ENCODE data around the gene BIN1. TPM values are rescaled to one million over a fixed set of nuclear protein-coding genes. Genes with fewer than 3 reads are reported as not detected.
A peak's percentile ranks its signal among the peaks of the same experiment; 100 is the strongest.

Gene BIN1, protein sequence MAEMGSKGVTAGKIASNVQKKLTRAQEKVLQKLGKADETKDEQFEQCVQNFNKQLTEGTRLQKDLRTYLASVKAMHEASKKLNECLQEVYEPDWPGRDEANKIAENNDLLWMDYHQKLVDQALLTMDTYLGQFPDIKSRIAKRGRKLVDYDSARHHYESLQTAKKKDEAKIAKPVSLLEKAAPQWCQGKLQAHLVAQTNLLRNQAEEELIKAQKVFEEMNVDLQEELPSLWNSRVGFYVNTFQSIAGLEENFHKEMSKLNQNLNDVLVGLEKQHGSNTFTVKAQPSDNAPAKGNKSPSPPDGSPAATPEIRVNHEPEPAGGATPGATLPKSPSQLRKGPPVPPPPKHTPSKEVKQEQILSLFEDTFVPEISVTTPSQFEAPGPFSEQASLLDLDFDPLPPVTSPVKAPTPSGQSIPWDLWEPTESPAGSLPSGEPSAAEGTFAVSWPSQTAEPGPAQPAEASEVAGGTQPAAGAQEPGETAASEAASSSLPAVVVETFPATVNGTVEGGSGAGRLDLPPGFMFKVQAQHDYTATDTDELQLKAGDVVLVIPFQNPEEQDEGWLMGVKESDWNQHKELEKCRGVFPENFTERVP
- 10 to 100 TPM; 13.3 to 21.3 (median 15.4) TPM for total RNA-seq
- 10 to 100 TPM; 15.6 to 19.6 TPM for polyA plus RNA-seq

DNA sequence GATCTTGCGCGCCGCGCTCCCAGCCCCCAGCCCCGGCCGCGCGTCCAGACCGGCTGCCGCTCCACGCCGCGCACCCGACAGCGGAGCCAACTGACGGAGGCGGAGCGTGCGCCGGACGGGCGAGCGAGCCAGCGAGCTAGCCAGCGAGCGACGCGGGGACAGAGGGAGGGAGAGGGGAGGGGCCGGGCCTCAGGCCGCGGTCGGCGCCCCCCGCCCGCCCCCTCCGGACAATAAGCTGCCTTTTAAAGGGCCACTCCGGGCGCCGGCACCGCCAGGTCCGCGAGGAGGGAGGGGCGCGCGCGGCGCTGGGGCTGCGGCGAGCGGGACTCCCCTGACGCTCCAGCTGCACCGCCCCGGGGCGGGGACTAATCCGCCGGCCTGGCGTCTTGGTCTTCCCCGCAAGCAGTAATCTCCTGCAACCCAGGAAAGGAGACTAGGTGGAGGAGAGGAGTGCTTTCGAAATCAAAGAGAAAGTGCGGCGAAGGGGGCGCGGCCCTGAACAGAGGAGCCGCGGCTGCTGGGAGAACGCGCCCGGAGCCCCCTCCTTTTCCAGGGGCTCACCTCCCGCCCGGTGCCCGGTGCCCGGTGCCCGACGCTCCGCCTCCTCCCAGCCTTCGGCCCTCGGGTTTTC, at the start of gene BIN1:
Gene BIN1, minus strand, starts transcription at position 164 of the 631 bp plus-strand sequence. CDS start 211 bp downstream, outside the sequence.
- Histone ChIP-seq H3K4me3 (peak within 1 kb of the TSS; percentile 61 to 88 (median 71)), H3K4me1 (peaks cover 0 to 4% (median 0%) of the 10 kb centered on the region in 3 donors), H3K36me3 (no peaks in the 10 kb centered on the region), H3K9me3 (no peaks in the 10 kb centered on the region), H3K27ac (peak within 1 kb of the TSS; percentile 44 to 84 (median 62)), H3K27me3 (no peaks in the 10 kb centered on the region)
- TF ChIP-seq, protein P1, sequence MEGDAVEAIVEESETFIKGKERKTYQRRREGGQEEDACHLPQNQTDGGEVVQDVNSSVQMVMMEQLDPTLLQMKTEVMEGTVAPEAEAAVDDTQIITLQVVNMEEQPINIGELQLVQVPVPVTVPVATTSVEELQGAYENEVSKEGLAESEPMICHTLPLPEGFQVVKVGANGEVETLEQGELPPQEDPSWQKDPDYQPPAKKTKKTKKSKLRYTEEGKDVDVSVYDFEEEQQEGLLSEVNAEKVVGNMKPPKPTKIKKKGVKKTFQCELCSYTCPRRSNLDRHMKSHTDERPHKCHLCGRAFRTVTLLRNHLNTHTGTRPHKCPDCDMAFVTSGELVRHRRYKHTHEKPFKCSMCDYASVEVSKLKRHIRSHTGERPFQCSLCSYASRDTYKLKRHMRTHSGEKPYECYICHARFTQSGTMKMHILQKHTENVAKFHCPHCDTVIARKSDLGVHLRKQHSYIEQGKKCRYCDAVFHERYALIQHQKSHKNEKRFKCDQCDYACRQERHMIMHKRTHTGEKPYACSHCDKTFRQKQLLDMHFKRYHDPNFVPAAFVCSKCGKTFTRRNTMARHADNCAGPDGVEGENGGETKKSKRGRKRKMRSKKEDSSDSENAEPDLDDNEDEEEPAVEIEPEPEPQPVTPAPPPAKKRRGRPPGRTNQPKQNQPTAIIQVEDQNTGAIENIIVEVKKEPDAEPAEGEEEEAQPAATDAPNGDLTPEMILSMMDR (IDR thresholded peaks at IDR 0.05): no peak
- intact Hi-C loops (cut with DNase I): no loop called here
- WGBS, 2 donors: 0 to 1% methylated on average over 62 to 76 of the region's 77 CpGs
- FAIRE-seq: no peak
- DNase-seq: peak; percentile 86 to 92 (median 90)
- ATAC-seq: peak; percentile 86 to 89 (median 88)

DNA sequence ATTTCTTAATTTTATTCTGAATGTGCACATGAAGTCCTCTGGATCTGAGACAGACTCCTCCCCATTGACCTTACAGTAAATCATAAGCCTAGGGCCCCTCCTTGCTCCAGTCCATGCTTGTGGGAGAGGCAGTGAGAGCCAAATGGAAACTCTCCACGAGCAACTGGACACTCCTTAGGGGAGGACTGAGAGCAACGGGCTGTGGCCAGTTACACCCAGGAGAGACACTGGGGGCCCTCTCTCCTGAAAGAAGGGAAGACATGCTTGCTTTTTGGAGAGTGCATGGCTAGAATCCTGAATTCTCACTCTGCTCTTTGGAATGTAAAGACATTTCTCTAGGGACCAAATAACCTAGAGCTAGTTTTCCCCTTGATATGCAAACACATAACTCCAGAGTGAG, 49.0 kb upstream of the BIN1 start:
- no peaks in the 10 kb centered on the region for H3K36me3 ChIP-seq
- no peak overlapping the region for H3K4me3 ChIP-seq
- H3K27me3 ChIP-seq: no peaks in the 10 kb centered on the region
- ATAC-seq: peak in 3 of 4 donors; percentile 66 to 74 (median 71)
- FAIRE-seq: no peak
- WGBS, 2 donors: 23% methylated on average over 2 of the region's 2 CpGs
- H3K27ac ChIP-seq: no peak overlapping the region
- no peak for DNase-seq
- no peaks in the 10 kb centered on the region for H3K4me1 ChIP-seq
- TF ChIP-seq, protein P1 (IDR thresholded peaks at IDR 0.05): no peak
- intact Hi-C loops (cut with DNase I): no loop called here
- no peaks in the 10 kb centered on the region for H3K9me3 ChIP-seq

DNA sequence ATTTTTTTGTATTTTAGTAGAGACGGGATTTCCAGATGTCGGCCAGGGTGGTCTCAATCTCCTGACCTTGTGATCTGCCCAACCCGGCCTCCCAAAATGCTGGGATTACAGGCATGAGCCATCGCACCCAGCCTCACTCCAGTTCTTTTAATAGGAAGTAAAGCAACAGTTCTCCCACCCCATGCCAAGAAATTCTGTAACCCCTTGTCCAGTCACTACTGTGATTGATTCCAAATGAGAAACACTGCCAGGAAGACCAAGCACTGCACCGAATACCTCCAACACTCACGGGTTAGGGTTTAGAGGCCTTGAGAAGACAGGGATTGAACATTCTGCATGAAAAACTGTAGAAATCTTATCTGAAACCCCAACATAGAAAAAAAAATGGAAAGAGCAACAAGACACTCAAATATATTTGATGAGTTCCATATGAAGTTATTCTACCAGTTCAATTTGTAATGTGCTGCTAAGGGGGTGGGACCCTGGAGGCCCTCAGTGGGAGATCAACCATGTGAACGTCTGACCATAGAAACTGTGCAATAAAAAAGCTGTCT, 48.2 kb upstream of the BIN1 start:
- Histone ChIP-seq H3K36me3 (no peaks in the 10 kb centered on the region), H3K9me3 (no peaks in the 10 kb centered on the region), H3K27ac (no peak overlapping the region), H3K4me3 (no peak overlapping the region), H3K4me1 (no peaks in the 10 kb centered on the region), H3K27me3 (no peaks in the 10 kb centered on the region)
- no peak for DNase-seq
- ATAC-seq: peak in 1 of 4 donors; percentile 29
- 72 to 75% methylated on average over 7 of the region's 7 CpGs for WGBS, 2 donors
- TF ChIP-seq, protein P1 (IDR thresholded peaks at IDR 0.05): no peak
- no peak for FAIRE-seq
- intact Hi-C loops (cut with DNase I): no loop called here

GRCh38 chr2:127154396-127154795, 47.4 kb upstream of the BIN1 start:
- no peak overlapping the region for H3K27ac ChIP-seq
- no peak for FAIRE-seq

More at GRCh38 chr2:127154396-127154795, 47.4 kb upstream of the BIN1 start:
- WGBS, 2 donors: 73 to 88% methylated on average over 4 of the region's 4 CpGs
- ATAC-seq (no peak), DNase-seq (no peak)
- TF ChIP-seq, protein P1 (IDR thresholded peaks at IDR 0.05): no peak
- Histone ChIP-seq H3K27me3 (no peaks in the 10 kb centered on the region), H3K4me3 (no peak overlapping the region), H3K4me1 (no peaks in the 10 kb centered on the region), H3K9me3 (no peaks in the 10 kb centered on the region), H3K36me3 (no peaks in the 10 kb centered on the region)
- intact Hi-C loops (cut with DNase I): no loop called here
